Measurements from ENCODE around the gene ARHGAP8. TPM values are rescaled to one million over a fixed set of nuclear protein-coding genes. Genes with fewer than 3 reads are reported as not detected.
"Not testable (repeated sequence)": the region's sequence is repeated elsewhere in the genome, so short reads cannot be mapped to it uniquely, and the experiment has no call there.

ARHGAP8 gene
- total RNA-seq, 2 experiments from 2014 or later: 3.3 to 3.4 TPM

- H3K36me3 Mint-ChIP-seq (ENCODE audit: low read depth); ATAC-seq; DNase-seq; H3K27me3 Mint-ChIP-seq; H3K4me3 Mint-ChIP-seq; H3K4me1 Mint-ChIP-seq; intact Hi-C loops (cut with DNase I, micrococcal nuclease); CTCF ChIA-PET; H3K27ac Mint-ChIP-seq; POLR2A ChIA-PET; H3K9me3 Mint-ChIP-seq (ENCODE audit: low read depth): not testable (repeated sequence)
These were observed 47.7 kb downstream of the ARHGAP8 start for GRCh38 chr22:44799946-44800634.

GRCh38 chr22:44801476-44801875, 49.1 kb downstream of the ARHGAP8 start:
- Mint-ChIP-seq H3K4me3 (no peak overlapping the region), H3K9me3 (ENCODE audit: low read depth) (no peaks in the 10 kb centered on the region), H3K27me3 (no peaks in the 10 kb centered on the region), H3K4me1 (no peaks in the 10 kb centered on the region), H3K27ac (no peak overlapping the region), H3K36me3 (ENCODE audit: low read depth) (no peaks in the 10 kb centered on the region)
- ChIA-PET CTCF (no interaction called here), POLR2A (no interaction called here)
- ATAC-seq: no peak
- DNase-seq: no peak
- intact Hi-C loops (cut with DNase I, micrococcal nuclease): no loop called here

GRCh38 chr22:44802071-44802700, 49.8 kb downstream of the ARHGAP8 start:
- POLR2A ChIA-PET: no interaction called here
- Mint-ChIP-seq H3K4me1 (no peaks in the 10 kb centered on the region), H3K27ac (no peak overlapping the region), H3K4me3 (no peak overlapping the region), H3K27me3 (no peaks in the 10 kb centered on the region), H3K36me3 (ENCODE audit: low read depth) (no peaks in the 10 kb centered on the region), H3K9me3 (ENCODE audit: low read depth) (no peaks in the 10 kb centered on the region)
- CTCF ChIA-PET: no interaction called here
- intact Hi-C loops (cut with DNase I, micrococcal nuclease): no loop called here
- peak; percentile 12 for DNase-seq
- ATAC-seq: peak; percentile 23

- Mint-ChIP-seq H3K36me3 (ENCODE audit: low read depth) (no peaks in the 10 kb centered on the region), H3K9me3 (ENCODE audit: low read depth) (no peaks in the 10 kb centered on the region), H3K27ac (no peak overlapping the region), H3K4me3 (no peak overlapping the region), H3K4me1 (no peaks in the 10 kb centered on the region), H3K27me3 (no peaks in the 10 kb centered on the region)
- POLR2A ChIA-PET: no interaction called here
- intact Hi-C loops (cut with DNase I, micrococcal nuclease): no loop called here
- no peak for DNase-seq
- CTCF ChIA-PET: no interaction called here
- no peak for ATAC-seq
These were observed 50.6 kb downstream of the ARHGAP8 start for GRCh38 chr22:44802956-44803355.

- H3K4me3 Mint-ChIP-seq: no peak overlapping the region
- ChIA-PET POLR2A (no interaction called here), CTCF (no interaction called here)
- intact Hi-C loops (cut with DNase I, micrococcal nuclease): no loop called here
- no peaks in the 10 kb centered on the region for H3K27me3 Mint-ChIP-seq
- H3K36me3 Mint-ChIP-seq (ENCODE audit: low read depth): no peaks in the 10 kb centered on the region
- no peaks in the 10 kb centered on the region for H3K9me3 Mint-ChIP-seq (ENCODE audit: low read depth)
- H3K4me1 Mint-ChIP-seq: peaks cover 2% of the 10 kb centered on the region
- ATAC-seq (no peak), DNase-seq (no peak)
- H3K27ac Mint-ChIP-seq: no peak overlapping the region
These were observed 52.0 kb downstream of the ARHGAP8 start for GRCh38 chr22:44804327-44804726.

- CTCF ChIA-PET: no interaction called here
- POLR2A ChIA-PET: no interaction called here
- Mint-ChIP-seq H3K36me3 (ENCODE audit: low read depth) (no peaks in the 10 kb centered on the region), H3K9me3 (ENCODE audit: low read depth) (no peaks in the 10 kb centered on the region), H3K27me3 (no peaks in the 10 kb centered on the region), H3K4me3 (no peak overlapping the region), H3K27ac (no peak overlapping the region), H3K4me1 (peaks cover 2% of the 10 kb centered on the region)
- DNase-seq (no peak), ATAC-seq (no peak)
- intact Hi-C loops (cut with DNase I, micrococcal nuclease): no loop called here
These were observed 53.3 kb downstream of the ARHGAP8 start for GRCh38 chr22:44805711-44806110.

DNA sequence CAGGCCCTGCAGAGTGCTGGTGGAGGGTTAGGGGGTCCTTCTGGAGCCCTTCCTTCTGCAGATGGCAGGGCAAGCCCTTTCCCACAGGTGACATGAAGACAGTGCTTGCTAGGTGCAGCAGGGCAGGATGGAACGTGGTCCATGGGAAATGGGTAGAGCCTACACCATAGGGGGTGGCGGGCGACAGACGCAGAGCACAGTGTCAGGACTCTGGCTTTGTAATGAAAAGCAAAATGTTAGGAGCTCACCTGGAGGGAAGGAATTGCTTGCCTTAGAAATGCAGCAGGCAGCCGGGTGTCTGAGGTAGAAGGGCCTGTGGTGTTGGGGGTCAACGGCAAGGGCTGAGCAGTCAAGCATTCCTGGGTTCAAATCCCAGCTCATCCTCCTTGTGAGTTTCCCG, 54.9 kb downstream of the ARHGAP8 start:
- Mint-ChIP-seq H3K4me3 (no peak overlapping the region), H3K27me3 (no peaks in the 10 kb centered on the region), H3K9me3 (ENCODE audit: low read depth) (no peaks in the 10 kb centered on the region), H3K27ac (no peak overlapping the region), H3K36me3 (ENCODE audit: low read depth) (no peaks in the 10 kb centered on the region), H3K4me1 (peaks cover 2% of the 10 kb centered on the region)
- intact Hi-C loops (cut with DNase I, micrococcal nuclease): no loop called here
- ATAC-seq (no peak), DNase-seq (no peak)
- CTCF ChIA-PET: interaction anchor here (0.5 kb wide), 1 partner anchor 11 kb away, joined by 3 read pairs; no protein-coding TSS in a partner anchor
- POLR2A ChIA-PET: no interaction called here

DNA sequence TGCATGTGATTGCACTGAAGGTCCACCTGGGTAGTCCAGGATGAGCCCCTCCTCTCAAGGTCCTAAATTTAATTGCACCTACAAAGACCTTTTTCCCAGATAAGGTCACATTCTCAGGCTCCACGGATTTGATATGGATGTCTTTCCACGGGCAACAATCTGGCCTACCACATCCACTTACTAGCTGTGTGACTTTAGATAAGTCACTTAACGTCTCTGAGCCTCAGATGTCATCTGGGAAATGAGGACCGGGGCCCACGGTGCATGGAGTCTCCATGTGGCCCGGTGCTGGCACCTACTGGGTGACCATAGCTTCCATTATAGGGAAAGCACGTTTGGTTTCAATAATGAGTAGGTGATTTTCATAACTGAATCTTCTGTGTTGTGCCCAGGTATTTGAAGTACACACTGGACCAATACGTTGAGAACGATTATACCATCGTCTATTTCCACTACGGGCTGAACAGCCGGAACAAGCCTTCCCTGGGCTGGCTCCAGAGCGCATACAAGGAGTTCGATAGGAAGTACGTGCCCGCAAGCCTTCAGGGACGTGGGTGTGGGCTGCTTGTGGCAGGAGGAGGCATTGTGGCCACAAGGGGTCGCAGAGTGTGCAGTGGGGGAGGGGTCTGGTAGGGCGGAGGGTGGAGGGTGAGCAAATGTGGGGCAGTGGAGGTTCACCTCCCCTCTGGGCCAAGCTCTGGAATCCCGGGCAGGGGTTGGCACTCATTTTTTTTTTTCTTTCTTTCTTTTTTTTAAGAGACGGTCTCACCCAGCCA, 55.7 kb downstream of the ARHGAP8 start:
- ChIA-PET POLR2A (no interaction called here), CTCF (no interaction called here)
- DNase-seq (peak; percentile 36), ATAC-seq (no peak)
- Mint-ChIP-seq H3K27ac (no peak overlapping the region), H3K36me3 (ENCODE audit: low read depth) (no peaks in the 10 kb centered on the region), H3K4me3 (no peak overlapping the region), H3K4me1 (peaks cover 2% of the 10 kb centered on the region), H3K27me3 (no peaks in the 10 kb centered on the region), H3K9me3 (ENCODE audit: low read depth) (no peaks in the 10 kb centered on the region)
- intact Hi-C loops (cut with DNase I, micrococcal nuclease): no loop called here

DNA sequence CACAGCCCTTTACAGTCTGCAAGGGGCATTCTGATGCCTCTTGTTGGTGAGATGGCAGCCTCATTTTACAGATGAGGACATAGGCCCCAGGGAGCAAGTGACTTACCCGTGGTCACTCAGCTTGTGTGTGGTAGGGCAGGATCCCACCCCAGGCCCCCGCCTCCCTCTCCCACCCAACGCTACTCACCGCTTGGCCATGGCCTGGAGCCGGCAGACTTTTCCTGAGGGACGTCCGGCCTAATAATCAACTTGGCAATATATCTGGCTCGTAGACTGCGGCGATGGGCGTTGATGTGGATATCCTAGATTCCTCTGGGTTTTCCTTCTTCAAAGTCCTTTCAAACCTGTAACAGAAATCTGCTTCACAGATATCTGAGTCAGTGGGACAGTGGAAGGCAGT, 57.1 kb downstream of the ARHGAP8 start:
- ATAC-seq (no peak), DNase-seq (no peak)
- ChIA-PET POLR2A (no interaction called here), CTCF (no interaction called here)
- intact Hi-C loops (cut with DNase I, micrococcal nuclease): no loop called here
- H3K27ac Mint-ChIP-seq: no peak overlapping the region
- no peak overlapping the region for H3K4me3 Mint-ChIP-seq
- no peaks in the 10 kb centered on the region for H3K36me3 Mint-ChIP-seq (ENCODE audit: low read depth)
- peaks cover 2% of the 10 kb centered on the region for H3K9me3 Mint-ChIP-seq (ENCODE audit: low read depth)
- H3K4me1 Mint-ChIP-seq: peaks cover 2% of the 10 kb centered on the region
- H3K27me3 Mint-ChIP-seq: no peaks in the 10 kb centered on the region

GRCh38 chr22:44811141-44811540, 58.8 kb downstream of the ARHGAP8 start:
- Mint-ChIP-seq H3K4me3 (no peak overlapping the region), H3K27me3 (no peaks in the 10 kb centered on the region), H3K36me3 (ENCODE audit: low read depth) (no peaks in the 10 kb centered on the region), H3K9me3 (ENCODE audit: low read depth) (peaks cover 2% of the 10 kb centered on the region), H3K4me1 (peaks cover 2% of the 10 kb centered on the region), H3K27ac (no peak overlapping the region)
- POLR2A ChIA-PET: no interaction called here
- CTCF ChIA-PET: no interaction called here
- intact Hi-C loops (cut with DNase I, micrococcal nuclease): no loop called here
- no peak for DNase-seq
- ATAC-seq: no peak

GRCh38 chr22:44813416-44813815, 61.0 kb downstream of the ARHGAP8 start:
- ChIA-PET CTCF (no interaction called here), POLR2A (no interaction called here)
- Mint-ChIP-seq H3K9me3 (ENCODE audit: low read depth) (peaks cover 2% of the 10 kb centered on the region), H3K27ac (no peak overlapping the region), H3K27me3 (no peaks in the 10 kb centered on the region), H3K4me1 (no peaks in the 10 kb centered on the region), H3K4me3 (no peak overlapping the region), H3K36me3 (ENCODE audit: low read depth) (no peaks in the 10 kb centered on the region)
- DNase-seq (no peak), ATAC-seq (no peak)
- intact Hi-C loops (cut with DNase I, micrococcal nuclease): no loop called here
